GM19351 (cell line): ENCODE results near the gene CARD18.
"Not testable (repeated sequence)": the region's sequence is repeated elsewhere in the genome, so short reads cannot be mapped to it uniquely, and the experiment has no call there.

Experiments
- ATAC-seq: cut with Tn5 transposase; IDR thresholded peaks from one replicate; pipeline ENCODE4 v1.9.1; 2021; ENCODE audit warnings: mild to moderate bottlenecking, moderate library complexity; ENCODE audit not compliant: unreplicated experiment

CARD18 gene

DNA sequence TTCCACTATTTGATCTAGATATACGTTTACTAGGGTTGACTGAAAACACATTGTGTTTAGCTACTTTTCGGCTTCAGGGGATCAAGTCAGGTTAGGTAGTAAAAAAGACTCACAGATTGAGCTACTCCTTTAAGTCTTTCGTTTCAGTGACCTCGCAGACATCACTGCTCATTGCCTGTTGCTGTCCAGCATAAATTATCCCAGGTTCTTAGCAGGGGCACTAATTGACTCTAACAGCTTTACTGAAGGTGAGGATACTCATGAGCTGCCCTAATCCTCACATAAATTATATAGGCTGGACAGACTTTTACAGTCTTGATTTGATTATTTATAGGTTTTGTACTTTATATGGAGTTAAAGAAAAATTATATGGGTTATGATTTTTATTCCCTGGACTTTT lies 3.7 kb downstream of the CARD18 start:
- no peak for ATAC-seq

DNA sequence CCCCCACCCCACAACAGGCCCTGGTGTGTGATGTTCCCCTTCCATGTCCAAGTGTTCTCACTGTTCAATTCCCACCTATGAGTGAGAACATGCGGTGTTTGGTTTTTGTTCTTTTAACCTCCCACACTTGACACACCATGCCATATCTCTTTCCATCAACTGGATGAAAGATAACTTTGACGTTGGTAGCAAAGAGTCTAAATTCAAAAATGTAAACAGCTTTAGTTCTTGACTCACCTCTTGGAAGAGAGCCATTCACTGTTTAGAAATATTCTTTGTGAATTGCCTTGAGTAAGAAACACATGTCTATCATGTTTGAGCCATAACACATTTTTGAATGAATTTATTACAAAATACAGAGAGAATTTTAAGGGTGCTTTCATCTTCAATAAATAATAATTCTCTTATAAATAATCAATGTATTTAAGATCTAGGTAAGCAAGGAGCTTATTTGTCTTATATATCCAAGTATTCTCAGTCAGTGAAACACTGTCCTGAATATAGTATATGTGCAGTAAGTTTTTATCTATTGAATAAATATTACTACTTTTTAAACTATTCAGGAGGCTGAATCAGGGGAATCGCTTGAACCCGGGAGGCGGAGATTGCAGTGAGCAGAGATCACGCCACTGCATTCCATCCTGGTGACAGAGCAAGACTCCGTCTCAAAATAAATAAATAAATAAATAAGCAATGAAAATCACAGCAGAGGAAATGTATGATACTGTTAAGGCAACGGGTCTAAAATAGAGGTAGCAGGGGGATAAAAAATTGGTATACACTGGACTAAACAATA lies 6.7 kb downstream of the CARD18 start:
- no peak for ATAC-seq

DNA sequence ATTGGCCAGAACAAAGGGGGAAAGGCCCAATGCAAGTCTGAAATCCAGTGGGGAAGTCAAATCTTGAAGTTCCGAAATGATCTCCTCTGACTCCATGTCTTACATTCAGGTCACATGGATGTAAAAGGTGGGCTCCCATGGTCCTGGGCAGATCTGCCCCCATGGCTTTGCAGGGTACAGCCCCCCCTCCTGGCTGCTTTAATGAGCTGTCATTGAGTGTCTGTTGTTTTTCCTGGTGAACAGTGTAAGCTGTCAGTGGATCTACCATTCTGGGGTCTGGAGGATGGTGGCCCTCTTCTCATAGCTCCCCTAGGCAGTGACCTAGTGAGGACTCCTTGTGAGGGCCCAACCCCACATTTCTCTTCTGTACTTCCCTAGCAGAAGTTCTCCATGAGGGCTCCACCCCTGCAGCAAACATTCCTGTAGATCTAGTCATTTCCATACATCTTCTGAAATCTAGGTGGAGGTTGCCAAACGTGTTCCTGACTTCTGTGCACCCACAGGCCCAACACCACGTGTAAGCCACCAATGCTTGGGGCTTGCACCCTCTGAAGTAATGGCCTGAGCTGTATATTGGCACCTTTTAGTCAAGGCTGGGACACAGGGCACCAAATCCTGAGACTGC lies 9.3 kb downstream of the CARD18 start:
- ATAC-seq: no peak

DNA sequence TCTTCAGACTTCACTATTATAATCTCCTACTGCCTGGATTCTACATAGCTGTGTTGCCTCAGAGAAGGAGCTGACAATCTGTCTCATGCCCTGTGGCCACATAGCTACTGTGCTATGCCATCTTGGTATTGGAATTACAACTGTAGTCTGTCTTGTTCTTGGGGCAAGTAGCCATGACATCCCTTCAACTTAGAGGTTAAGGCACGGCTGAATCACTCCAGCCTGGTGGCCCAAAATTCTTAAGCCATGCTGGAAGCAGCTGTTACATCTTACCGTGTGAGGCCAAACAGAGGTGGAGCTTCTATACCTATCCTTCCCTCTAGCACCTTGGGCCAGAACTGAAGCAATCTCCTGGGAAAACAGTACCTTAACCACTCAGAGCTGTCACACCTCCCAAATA lies 14.8 kb downstream of the CARD18 start:
- no peak for ATAC-seq

DNA sequence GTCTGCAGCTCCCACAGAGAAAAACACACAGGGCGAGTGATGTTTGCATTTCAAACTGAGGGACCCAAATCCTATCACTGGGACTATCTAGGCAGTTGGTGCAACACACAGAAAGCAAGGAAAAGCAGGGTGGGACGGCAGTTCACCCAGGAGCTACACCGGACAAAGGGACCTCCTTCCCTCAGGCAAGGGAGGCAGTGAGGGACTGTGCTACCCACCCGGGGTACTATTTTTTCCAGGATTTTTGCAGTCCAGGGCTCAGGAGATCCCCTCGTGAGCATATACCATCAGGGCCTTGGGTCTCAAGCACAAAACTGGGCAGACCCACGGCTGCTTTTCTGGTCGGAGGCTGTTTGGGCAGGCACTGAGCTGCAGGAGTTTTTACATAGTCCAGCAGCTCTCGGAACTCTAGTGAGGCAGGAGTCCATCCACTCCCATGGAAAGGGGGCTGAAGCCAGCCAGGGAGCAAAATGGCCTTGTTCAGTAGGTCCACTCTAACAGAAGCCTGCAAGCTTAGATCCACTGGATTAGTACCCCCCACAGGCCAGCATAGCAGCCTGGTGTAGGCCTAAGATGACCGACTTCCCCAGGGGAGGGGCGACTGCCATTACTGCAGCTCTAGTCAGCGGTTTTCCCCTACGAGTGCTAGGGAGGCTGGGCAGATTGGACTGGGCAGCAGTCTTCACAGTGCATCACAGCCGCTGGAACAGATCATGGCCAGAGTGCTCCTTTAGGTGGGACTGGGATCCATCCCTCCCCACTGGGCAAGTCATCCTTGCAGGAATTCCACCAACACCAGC lies 28.2 kb downstream of the CARD18 start:
- ATAC-seq: no peak

DNA sequence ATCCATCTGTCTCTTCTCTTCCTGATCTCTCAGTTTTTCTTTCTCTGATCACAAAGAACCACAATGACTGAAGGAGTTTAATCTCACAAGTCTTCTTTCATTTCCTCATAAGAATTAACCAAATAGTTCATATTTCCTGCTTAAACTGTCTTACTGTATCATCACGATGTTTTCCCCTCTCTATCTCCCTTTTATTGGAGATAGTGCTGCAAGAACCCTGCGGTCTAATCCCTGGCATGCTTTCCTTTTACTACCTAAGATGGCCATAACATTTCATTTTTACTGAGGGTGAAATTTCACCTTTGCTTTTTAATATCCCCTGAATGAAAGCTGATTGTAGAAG lies 28.9 kb downstream of the CARD18 start:
- no peak for ATAC-seq

DNA sequence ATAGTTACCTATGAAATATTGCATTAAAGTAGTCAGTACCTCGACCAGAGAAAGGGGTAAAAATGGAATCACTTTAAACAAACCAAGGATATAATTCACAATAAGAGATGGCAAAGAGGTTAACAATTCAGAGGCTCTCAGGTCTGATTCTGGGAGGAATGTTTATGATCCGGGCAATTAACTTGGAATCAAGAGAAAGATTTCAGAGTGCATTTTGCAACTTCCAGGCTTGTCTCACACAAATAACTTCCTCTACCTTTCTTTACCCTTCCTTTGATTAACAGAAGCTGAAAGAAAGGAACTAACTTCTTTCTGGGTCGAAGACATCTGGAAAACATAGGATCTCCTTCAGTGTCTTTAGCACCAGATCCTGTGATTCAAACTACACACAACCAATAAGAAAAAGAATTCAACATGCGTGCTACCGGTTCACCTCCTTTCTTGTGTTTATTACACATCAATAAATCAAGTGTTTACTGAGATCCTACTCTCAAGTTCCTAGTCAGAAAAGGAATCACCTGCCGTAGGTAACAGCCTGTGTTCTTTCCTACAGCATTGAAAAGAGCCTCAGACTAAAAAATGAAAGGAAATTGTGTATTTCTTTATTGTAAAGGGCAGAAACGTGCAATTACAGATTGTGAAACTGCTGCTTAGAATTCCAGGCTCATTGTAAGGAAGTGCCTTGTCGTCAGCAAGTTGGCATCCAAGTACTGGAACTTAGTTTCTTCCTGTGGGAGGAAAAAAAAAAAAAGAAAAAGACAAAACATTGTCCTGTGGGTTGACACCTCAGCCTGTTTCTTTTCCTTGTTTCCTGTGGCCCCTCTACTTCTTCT lies 29.5 kb downstream of the CARD18 start:
- ATAC-seq: no peak

DNA sequence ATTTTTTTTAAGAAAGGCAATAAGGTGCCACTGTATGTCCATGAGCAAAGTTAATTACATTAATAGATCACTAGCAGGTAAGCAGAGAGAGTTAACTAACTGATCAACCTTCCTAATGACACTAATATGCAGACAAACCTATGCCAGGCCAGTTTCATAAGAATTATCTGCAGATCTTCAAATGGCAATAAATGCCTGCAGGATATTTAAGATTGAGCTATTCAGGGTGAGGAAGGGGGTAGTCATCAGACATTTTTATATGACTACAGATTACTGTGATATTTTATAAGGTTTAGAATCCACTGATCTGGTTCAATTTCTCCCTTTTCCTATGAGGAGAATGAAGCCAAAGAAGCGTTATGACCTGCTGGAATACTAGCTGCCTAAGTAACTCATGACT lies 30.2 kb downstream of the CARD18 start:
- ATAC-seq: no peak

DNA sequence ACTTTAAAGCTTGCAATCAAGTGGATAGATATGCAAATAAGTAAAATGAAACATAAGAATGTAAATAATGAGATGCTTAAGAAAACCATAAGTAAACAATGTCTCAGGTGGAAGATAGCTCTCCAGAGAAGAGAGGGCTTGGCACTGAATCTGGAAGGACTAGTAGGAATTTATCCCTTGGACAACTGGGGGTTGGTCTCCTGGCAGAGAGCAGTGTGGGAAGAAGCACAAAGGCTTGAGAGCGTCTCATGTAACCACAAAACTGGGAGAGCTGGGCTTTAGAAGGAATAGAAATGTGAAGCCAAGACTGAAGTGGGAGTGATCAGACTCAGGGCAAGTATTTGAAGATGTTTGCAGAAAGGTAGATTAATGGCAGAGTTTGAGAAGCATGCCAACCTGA lies 31.3 kb downstream of the CARD18 start:
- no peak for ATAC-seq

DNA sequence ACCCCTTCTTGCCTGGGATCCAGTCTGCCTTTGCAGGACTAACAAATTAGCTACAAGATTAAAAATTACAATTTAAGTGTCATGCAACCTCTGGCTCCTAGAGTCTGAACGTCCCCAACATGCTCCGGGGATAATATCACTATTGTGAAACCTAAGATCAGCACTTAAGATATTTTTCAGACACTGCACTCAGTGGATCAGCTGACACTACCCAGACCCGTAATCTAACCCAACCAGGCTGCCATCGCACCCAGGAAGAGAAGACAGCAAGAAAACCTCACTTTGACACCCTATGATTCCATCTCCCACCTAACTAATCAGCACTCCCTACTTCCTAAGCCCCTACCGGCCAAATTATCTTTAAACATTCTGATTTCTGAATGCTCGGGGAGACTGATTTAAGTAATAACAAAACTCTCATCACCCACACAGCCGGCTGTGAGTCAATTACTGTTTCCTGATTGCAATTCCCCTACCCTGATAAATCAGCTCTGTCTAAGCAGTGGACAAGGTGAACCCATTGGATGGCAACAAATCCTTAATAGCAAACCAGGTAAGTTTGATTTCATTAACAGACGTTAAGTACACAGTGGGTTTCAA lies 32.2 kb downstream of the CARD18 start:
- ATAC-seq: not testable (repeated sequence)

DNA sequence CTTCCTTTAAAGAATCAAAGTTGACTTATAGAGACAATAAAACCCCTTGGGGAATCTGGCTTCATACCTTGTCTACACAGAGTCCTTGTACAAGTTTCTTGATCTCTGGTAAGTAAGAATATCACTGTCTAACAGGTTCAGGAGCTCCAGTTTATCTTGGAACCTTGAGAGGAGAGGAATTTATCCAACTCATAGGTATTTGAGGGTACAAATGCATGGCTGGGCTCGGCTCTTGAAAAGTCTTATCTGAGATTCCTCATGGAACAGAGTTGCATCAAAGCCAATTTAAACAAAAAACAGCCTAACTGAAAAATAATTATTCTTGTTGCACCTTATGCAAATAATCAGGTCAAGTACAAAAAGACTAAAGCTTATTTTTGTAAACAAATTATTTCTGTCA lies 33.4 kb downstream of the CARD18 start:
- no peak for ATAC-seq

DNA sequence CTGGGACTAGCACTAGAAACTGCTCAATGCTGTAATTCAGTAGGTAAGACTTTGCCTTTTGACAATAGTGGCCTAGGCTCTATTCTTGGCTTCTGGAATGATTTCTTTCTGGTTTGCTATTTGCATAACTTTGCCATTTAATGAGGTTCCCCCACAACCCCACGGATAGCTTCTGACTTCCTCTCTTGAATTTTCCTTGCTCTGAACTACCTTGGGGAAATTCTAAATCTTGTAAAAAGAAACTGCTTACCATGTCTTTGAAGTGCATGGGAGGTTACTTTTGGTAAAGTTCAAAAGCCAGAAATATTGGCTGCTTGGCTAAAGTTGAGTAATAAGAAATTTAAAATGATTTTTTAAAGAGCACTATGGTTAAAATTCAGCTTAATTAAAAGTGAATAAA lies 35.3 kb downstream of the CARD18 start:
- no peak for ATAC-seq

DNA sequence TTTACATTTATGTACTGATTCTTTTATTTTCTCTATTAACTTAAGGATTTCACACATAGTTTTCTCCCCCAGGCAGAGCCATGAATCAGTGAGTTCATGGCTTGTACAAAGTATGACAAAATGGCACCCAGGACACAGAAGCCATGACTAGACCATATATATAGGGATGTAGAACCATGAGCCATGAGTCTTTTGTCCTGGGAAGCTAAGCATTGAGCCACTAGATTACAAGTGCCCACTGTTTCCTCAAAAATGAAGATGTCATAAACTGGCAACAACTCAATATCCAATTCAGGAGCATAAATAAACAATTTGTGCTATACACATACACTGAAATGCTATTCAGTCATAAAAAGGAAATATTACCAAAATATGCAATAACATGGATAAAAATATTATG lies 36.2 kb downstream of the CARD18 start:
- no peak for ATAC-seq

DNA sequence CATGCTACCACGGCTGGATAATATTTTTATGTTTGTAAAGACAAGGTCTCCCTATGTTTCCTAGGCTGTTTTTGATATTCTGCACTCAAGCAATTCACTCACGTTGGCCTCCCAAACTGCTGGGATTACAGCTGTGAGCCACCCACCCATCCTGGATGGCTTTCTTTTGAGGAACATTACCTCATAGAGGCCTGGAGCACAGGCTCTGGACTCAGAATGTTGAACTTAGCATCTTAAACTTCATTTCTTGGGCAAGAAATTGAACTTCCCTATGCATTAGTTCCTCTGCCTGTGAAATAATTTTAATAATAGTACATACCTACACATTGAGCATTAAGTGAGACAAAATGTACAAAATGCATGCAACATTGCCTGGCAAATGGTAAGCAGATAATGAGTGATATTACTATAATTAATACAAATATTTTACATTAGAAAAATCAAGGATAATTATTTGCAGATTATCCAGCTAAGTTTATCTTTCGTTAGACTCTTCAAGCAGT lies 37.4 kb downstream of the CARD18 start:
- not testable (repeated sequence) for ATAC-seq

DNA sequence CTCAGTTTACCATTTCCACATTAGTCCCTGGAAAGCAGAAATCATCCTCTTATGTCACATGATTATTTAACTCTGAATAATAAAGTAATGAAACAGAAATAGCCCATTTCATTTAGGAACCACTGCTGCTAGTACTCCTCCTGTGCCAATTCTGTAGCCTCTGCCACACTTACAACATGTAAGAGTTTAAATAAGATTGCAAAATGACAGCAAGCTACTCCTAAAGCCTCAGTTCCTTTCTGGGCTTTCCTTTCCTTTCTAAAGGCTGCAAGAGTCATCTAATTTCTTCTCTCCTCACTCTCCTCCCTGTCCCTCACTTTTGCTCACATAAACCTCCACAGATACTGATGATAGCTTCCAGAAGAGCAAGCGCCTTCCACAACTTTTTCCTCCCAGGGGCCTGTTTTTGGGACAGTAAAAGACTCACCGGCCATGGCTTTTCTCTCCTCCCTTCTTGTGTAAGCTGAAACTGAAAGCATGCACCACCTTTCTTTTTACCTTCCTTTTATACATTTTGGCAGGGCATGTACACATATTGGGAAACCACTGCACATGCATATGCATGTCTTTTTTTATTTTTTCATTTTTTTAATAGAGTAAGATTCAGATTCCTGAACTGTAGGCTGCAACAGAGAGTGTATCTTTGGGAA lies 38.5 kb downstream of the CARD18 start:
- ATAC-seq: no peak

DNA sequence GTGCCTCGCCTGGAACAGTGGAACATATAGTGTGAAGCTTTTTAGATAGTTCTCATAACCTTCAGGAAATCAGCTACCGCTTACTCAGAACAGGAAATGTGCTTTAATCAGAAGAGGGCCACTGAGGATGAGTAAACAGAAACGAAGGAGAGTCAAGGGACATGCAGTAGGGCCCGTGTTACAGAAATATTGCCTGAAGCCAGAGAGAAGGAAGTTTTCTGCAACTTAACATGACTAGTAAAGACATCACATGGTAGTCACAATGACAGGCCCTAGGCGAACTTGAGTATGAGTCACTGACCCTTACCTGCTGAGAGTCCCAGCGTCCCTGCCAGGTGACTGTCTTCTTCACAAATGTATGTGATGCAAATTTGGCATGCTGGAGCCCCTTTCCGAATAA lies 39.4 kb downstream of the CARD18 start:
- ATAC-seq: no peak

DNA sequence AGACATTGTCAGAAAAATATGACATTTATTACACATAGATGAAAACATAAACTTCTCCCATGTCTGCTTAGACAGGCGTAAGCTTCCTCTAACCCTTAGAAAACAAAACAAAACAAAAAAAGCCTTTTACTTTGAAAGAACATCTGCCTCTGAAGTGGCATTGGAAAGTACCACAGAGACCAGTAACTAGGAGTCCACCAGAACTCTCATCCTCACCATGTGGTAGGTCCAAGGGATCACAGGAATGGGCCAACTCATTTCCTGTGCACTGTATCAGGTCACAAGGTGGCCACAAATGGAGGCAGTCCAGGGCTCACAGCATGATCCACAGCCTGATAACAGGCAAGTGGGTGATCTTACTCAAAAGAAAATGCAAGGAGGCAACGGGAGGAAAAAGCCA lies 40.0 kb downstream of the CARD18 start:
- not testable (repeated sequence) for ATAC-seq

DNA sequence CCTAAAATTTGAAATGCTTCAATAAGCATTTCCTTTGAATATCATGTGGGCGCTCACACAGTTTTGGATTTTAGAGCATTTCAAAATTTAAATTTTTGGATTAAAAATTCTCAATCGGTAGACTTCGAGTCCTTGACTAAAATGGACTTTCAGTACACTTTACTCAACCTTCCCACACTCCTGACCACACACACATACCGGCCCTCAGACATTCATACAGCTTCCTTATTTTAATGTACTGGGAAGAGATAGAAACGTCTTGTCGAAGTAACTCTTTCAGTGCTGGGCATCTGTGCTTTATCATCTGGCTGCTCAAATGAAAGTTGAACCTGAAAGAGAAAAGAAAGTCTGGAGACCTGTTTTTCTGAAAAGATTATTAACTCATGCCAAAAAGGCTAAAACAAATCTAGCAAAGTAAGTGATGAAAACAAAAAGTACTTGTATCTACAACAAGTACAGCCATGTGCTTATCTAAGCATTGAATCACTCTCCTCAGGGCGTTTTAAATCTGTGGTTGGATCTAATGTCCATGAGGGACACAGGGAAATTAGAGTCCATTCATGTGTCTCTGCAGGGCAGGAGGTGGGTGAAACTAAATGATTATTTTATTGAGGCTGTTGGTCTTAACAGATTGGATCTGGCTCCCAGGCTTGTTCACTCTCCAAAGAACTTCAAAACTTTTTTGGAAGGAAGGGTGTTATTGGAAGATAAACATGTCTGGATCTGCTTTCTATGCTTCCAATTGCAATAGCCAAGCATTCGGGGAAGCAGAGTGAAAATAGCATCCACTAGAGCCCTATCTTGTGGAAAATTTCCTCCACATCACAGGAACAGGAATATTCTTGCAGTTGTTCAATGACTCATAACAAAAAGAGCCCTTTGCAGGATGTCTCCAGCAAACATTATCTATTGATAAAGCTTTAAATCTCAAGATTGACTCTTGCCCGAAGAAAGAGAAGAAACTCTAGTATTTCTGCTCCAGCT lies 47.0 kb downstream of the CARD18 start:
- ATAC-seq: no peak
